Embryonic facial prominence (tissue), 1 donor: ENCODE data around the gene LCOR.

Source experiments
- DNase-seq: peaks from one replicate; pipeline ENCODE4 v3.0.0-alpha.2; 2016; ENCODE audit errors: extremely low spot score

LCOR gene

GRCh38 chr10:96987141-96987841, 155.2 kb downstream of the LCOR start:
- no peak for DNase-seq

- DNase-seq = no peak
These were observed 155.7 kb downstream of the LCOR start for GRCh38 chr10:96987842-96988175.

- no peak for DNase-seq
These were observed 156.3 kb downstream of the LCOR start for GRCh38 chr10:96988426-96988825.

GRCh38 chr10:96991313-96991841, 159.3 kb downstream of the LCOR start:
- DNase-seq = no peak

- no peak for DNase-seq
These were observed 160.6 kb downstream of the LCOR start for GRCh38 chr10:96992721-96993120.

GRCh38 chr10:96995851-96996250, 163.8 kb downstream of the LCOR start:
- no peak for DNase-seq

- DNase-seq = no peak
These were observed 164.3 kb downstream of the LCOR start for GRCh38 chr10:96996275-96996965.

GRCh38 chr10:96998329-96998888, 166.3 kb downstream of the LCOR start:
- no peak for DNase-seq

GRCh38 chr10:96999337-96999736, 167.2 kb downstream of the LCOR start:
- DNase-seq = no peak

- no peak for DNase-seq
These were observed 167.9 kb downstream of the LCOR start for GRCh38 chr10:96999987-97000386.

- no peak for DNase-seq
These were observed 168.5 kb downstream of the LCOR start for GRCh38 chr10:97000487-97001182.

GRCh38 chr10:97001183-97001991, 169.3 kb downstream of the LCOR start:
- DNase-seq = no peak

GRCh38 chr10:97002670-97003069, 170.6 kb downstream of the LCOR start:
- no peak for DNase-seq

GRCh38 chr10:97003151-97003803, 171.2 kb downstream of the LCOR start:
- no peak for DNase-seq

- no peak for DNase-seq
These were observed 171.7 kb downstream of the LCOR start for GRCh38 chr10:97003804-97004201.

GRCh38 chr10:97004591-97004990, 172.5 kb downstream of the LCOR start:
- DNase-seq = no peak

GRCh38 chr10:97005349-97005748, 173.3 kb downstream of the LCOR start:
- DNase-seq = no peak

GRCh38 chr10:97006364-97006763, 174.3 kb downstream of the LCOR start:
- DNase-seq = no peak

- DNase-seq = no peak
These were observed 175.3 kb downstream of the LCOR start for GRCh38 chr10:97007417-97007816.

- DNase-seq = no peak
These were observed 178.7 kb downstream of the LCOR start for GRCh38 chr10:97010695-97011206.

- no peak for DNase-seq
These were observed 179.3 kb downstream of the LCOR start for GRCh38 chr10:97011397-97011796.
